ENCODE data around the gene MMEL1.

DNA sequence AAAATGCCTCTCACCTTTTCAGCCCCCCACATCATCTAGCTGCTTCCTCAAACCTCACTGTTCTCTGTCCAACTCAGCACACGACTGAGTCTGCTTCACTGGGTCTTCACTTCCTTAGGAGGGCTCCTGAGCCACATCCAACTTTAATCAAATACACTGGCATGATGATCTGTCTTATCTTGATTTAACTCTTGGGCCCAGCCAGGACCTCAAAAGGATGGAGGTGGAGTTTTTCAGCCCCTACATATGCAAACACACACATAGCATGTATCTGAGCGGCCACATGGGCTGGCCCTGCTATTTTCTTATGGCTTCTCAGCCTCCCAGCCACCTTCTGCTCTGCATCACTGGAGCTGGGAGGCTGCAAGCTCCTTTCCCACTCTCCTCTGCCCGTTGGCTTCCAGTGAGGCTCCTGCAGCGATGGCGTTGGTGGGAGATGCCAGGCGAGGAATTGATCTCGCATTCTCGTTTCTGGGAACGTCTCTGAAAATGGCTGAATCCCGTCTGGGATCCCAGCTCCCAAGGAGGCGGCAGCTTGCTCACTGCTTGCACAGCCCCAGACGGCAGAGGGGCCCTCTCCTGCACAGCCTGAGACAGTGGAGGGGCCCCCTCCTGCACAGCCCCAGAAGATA is 48.0 kb downstream of the MMEL1 start:
- TF ChIP-seq, protein P1, sequence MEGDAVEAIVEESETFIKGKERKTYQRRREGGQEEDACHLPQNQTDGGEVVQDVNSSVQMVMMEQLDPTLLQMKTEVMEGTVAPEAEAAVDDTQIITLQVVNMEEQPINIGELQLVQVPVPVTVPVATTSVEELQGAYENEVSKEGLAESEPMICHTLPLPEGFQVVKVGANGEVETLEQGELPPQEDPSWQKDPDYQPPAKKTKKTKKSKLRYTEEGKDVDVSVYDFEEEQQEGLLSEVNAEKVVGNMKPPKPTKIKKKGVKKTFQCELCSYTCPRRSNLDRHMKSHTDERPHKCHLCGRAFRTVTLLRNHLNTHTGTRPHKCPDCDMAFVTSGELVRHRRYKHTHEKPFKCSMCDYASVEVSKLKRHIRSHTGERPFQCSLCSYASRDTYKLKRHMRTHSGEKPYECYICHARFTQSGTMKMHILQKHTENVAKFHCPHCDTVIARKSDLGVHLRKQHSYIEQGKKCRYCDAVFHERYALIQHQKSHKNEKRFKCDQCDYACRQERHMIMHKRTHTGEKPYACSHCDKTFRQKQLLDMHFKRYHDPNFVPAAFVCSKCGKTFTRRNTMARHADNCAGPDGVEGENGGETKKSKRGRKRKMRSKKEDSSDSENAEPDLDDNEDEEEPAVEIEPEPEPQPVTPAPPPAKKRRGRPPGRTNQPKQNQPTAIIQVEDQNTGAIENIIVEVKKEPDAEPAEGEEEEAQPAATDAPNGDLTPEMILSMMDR (IDR thresholded peaks at IDR 0.05), result no peak
- no peak for TF ChIP-seq EP300 (IDR thresholded peaks at IDR 0.05)
- no peak for TF ChIP-seq POLR2A (IDR thresholded peaks at IDR 0.05)
- TF ChIP-seq POLR2AphosphoS5 (IDR thresholded peaks at IDR 0.05), result no peak
